ENCODE data around the gene PDGFA.

The PDGFA gene

GRCh38 chr7:519484-520390 lies at the start of gene PDGFA:
PDGFA (minus strand) TSS chr7:519846; CDS start chr7:519001, 845 bp downstream.
- DNase-seq (ENCODE audit: low read depth in 2 of 2, low spot score in 1 of 2), result no peak

- DNase-seq (ENCODE audit: low read depth in 2 of 2, low spot score in 1 of 2), result no peak
These were observed 48.6 kb upstream of the PDGFA start for GRCh38 chr7:568031-568951.

- DNase-seq (ENCODE audit: low read depth in 2 of 2, low spot score in 1 of 2), result no peak
These were observed 47.7 kb upstream of the PDGFA start for GRCh38 chr7:567305-567883.

- no peak for DNase-seq (ENCODE audit: low read depth in 2 of 2, low spot score in 1 of 2)
These were observed 46.5 kb upstream of the PDGFA start for GRCh38 chr7:566100-566499.

- DNase-seq (ENCODE audit: low read depth in 2 of 2, low spot score in 1 of 2), result no peak
These were observed 44.7 kb upstream of the PDGFA start for GRCh38 chr7:564176-564865.

GRCh38 chr7:563629-564170 lies 44.1 kb upstream of the PDGFA start:
- no peak for DNase-seq (ENCODE audit: low read depth in 2 of 2, low spot score in 1 of 2)

GRCh38 chr7:562789-563628 lies 43.4 kb upstream of the PDGFA start:
- DNase-seq (ENCODE audit: low read depth in 2 of 2, low spot score in 1 of 2), result no peak

- DNase-seq (ENCODE audit: low read depth in 2 of 2, low spot score in 1 of 2), result no peak
These were observed 42.7 kb upstream of the PDGFA start for GRCh38 chr7:562374-562675.

GRCh38 chr7:561631-562373 lies 42.2 kb upstream of the PDGFA start:
- no peak for DNase-seq (ENCODE audit: low read depth in 2 of 2, low spot score in 1 of 2)

- no peak for DNase-seq (ENCODE audit: low read depth in 2 of 2, low spot score in 1 of 2)
These were observed 41.5 kb upstream of the PDGFA start for GRCh38 chr7:560966-561630.

- DNase-seq (ENCODE audit: low read depth in 2 of 2, low spot score in 1 of 2), result no peak
These were observed 39.7 kb upstream of the PDGFA start for GRCh38 chr7:559396-559705.

- no peak for DNase-seq (ENCODE audit: low read depth in 2 of 2, low spot score in 1 of 2)
These were observed 37.9 kb upstream of the PDGFA start for GRCh38 chr7:557558-557881.

GRCh38 chr7:556837-557557 lies 37.4 kb upstream of the PDGFA start:
- DNase-seq (ENCODE audit: low read depth in 2 of 2, low spot score in 1 of 2), result no peak

- no peak for DNase-seq (ENCODE audit: low read depth in 2 of 2, low spot score in 1 of 2)
These were observed 36.7 kb upstream of the PDGFA start for GRCh38 chr7:556291-556826.

GRCh38 chr7:555551-556160 lies 36.0 kb upstream of the PDGFA start:
- no peak for DNase-seq (ENCODE audit: low read depth in 2 of 2, low spot score in 1 of 2)

GRCh38 chr7:553636-554111 lies 34.0 kb upstream of the PDGFA start:
- no peak for DNase-seq (ENCODE audit: low read depth in 2 of 2, low spot score in 1 of 2)

GRCh38 chr7:552868-553635 lies 33.4 kb upstream of the PDGFA start:
- DNase-seq (ENCODE audit: low read depth in 2 of 2, low spot score in 1 of 2), result no peak

Measured in stimulated activated CD8-positive, alpha-beta memory T cell treated with anti-CD3 and anti-CD28 coated beads, Interleukin-4, amount 100 ng/mL, for 1 hour (primary cell).